GM19468 (cell line): ENCODE data around the gene HEMGN.
A peak's percentile ranks its signal among the peaks of the same experiment; 100 is the strongest.
"Not testable (repeated sequence)": the region's sequence is repeated elsewhere in the genome, so short reads cannot be mapped to it uniquely, and the experiment has no call there.

ENCODE experiments used
- ATAC-seq: cut with Tn5 transposase; IDR thresholded peaks from one replicate; pipeline ENCODE4 v1.9.1; 2021; ENCODE audit warnings: mild to moderate bottlenecking, moderate library complexity, moderate number of reproducible peaks; ENCODE audit not compliant: unreplicated experiment; ENCODE audit errors: extremely low read depth

HEMGN gene

GRCh38 chr9:97938081-97938644, at the start of gene HEMGN:
Gene HEMGN (minus strand): TSS chr9:97938172. CDS start chr9:97938136, 36 bp downstream.
- no peak for ATAC-seq

GRCh38 chr9:97987487-97987886, 49.5 kb upstream of the HEMGN start:
- ATAC-seq, result no peak

GRCh38 chr9:97985058-97985861, 47.3 kb upstream of the HEMGN start:
- no peak for ATAC-seq

GRCh38 chr9:97984188-97985057, 46.5 kb upstream of the HEMGN start:
- ATAC-seq, result no peak

GRCh38 chr9:97983589-97984187, 45.7 kb upstream of the HEMGN start:
- no peak for ATAC-seq

GRCh38 chr9:97982683-97983588, 45.0 kb upstream of the HEMGN start, which contains the start of gene ANP32B:
Gene ANP32B (plus strand): TSS chr9:97983341. CDS start chr9:97983556, 215 bp downstream.
- peak; percentile 59 for ATAC-seq

GRCh38 chr9:97981846-97982682, 44.1 kb upstream of the HEMGN start:
- no peak for ATAC-seq

- ATAC-seq, result no peak
These were observed 43.2 kb upstream of the HEMGN start for GRCh38 chr9:97980918-97981845.

- ATAC-seq, result no peak
These were observed 42.5 kb upstream of the HEMGN start for GRCh38 chr9:97980479-97980803.

GRCh38 chr9:97979788-97980478, 42.0 kb upstream of the HEMGN start:
- ATAC-seq, result no peak

- ATAC-seq, result no peak
These were observed 40.6 kb upstream of the HEMGN start for GRCh38 chr9:97978371-97979130.

GRCh38 chr9:97976633-97977032, 38.7 kb upstream of the HEMGN start:
- ATAC-seq, result not testable (repeated sequence)

- ATAC-seq, result no peak
These were observed 37.4 kb upstream of the HEMGN start for GRCh38 chr9:97975376-97975775.

- ATAC-seq, result no peak
These were observed 34.8 kb upstream of the HEMGN start for GRCh38 chr9:97972753-97973152.

- ATAC-seq, result no peak
These were observed 32.2 kb upstream of the HEMGN start for GRCh38 chr9:97970165-97970564.

- no peak for ATAC-seq
These were observed 31.0 kb upstream of the HEMGN start for GRCh38 chr9:97969014-97969413.
